ENCODE results near the gene AKIP1. TPM values are rescaled to one million over a fixed set of nuclear protein-coding genes. Genes with fewer than 3 reads are reported as not detected.

Gene AKIP1
- polyA plus RNA-seq, 1 donor from 2014 or later: 81.5 TPM

GRCh38 chr11:8942518-8943066 is 31.6 kb downstream of the AKIP1 start, which contains the start of gene ASCL3:
Gene ASCL3, minus strand, starts transcription at chr11:8943016. Its CDS starts 4,855 bp downstream, at chr11:8938161.
- Histone ChIP-seq H3F3A (ENCODE audit: insufficient read depth, low read length, poor library complexity, severe bottlenecking) (no peaks in the 10 kb centered on the region), H3K4me3 (ENCODE audit: low read length) (no peak within 1 kb of the TSS), H3K4me2 (ENCODE audit: low read length) (no peak within 1 kb of the TSS), H3K9ac (ENCODE audit: low read length) (no peak within 1 kb of the TSS), H3K36me3 (ENCODE audit: insufficient read depth, low read length) (no peaks in the 10 kb centered on the region), H3K79me2 (replicated peaks; ENCODE audit: insufficient read depth, low read length) (no peaks in the 10 kb centered on the region), H3K27ac (ENCODE audit: low read length) (no peak within 1 kb of the TSS), H4K20me1 (ENCODE audit: insufficient read depth) (no peaks in the 10 kb centered on the region), H3K9me2 (ENCODE audit: insufficient read depth, low read length) (no peaks in the 10 kb centered on the region), H2AFZ (ENCODE audit: low read depth, low read length) (no peak within 1 kb of the TSS), H3K27me3 (ENCODE audit: insufficient read depth, low read depth, low read length) (no peaks in the 10 kb centered on the region), H3K9me3 (ENCODE audit: low read length) (no peaks in the 10 kb centered on the region)
- TF ChIP-seq EP300 (conservative IDR thresholded peaks at IDR 0.05; ENCODE audit: poor library complexity, severe bottlenecking) (no peak), RAD21 (conservative IDR thresholded peaks at IDR 0.05) (no peak), MXI1 (conservative IDR thresholded peaks at IDR 0.05; ENCODE audit: poor library complexity, severe bottlenecking) (no peak), POLR2AphosphoS5 (IDR thresholded peaks at IDR 0.05) (no peak), SMC3 (conservative IDR thresholded peaks at IDR 0.05; ENCODE audit: poor library complexity) (no peak), CTCF (IDR thresholded peaks at IDR 0.05; ENCODE audit: poor library complexity, severe bottlenecking) (no peak), REST (IDR thresholded peaks at IDR 0.05; ENCODE audit: borderline replicate concordance) (no peak), TAF1 (IDR thresholded peaks at IDR 0.05; ENCODE audit: low read depth) (no peak), EZH2 (IDR thresholded peaks at IDR 0.05; ENCODE audit: borderline replicate concordance, insufficient read depth, low read length, poor library complexity, severe bottlenecking) (no peak)

DNA sequence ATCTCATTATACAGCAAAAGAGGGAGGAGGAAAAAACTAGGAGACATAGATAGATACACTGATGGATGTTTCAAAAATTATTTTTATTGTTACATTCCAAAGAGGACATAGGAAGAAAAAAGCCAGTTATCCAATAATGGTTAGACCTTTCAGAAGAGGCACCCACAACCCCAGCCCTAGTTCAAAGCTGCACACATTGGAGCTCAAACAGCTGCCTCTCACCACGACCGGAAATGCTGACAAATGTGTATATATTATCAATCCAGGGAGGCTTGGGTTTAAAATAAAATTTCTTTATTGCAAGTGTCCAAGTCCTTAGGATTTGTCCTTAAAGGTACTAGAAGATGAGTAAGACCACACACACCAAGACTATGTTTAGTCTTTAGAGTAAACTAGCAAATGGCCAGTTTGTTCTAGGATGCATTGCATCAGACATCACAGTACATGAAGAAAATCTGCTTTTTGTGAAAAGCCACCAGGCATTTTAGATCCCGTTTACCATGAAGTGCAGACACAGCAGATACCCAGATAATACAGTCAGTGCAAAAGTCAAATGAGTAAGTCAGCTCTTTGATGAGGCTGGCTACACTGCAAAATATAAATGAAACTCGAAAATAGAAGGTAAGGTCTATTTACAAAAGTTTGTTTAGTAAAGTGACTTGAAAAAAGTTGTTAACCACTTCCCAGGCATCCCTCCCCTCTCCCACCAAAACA is 36.4 kb downstream of the AKIP1 start:
- Histone ChIP-seq H3K27me3 (ENCODE audit: insufficient read depth, low read depth, low read length) (no peaks in the 10 kb centered on the region), H3K27ac (ENCODE audit: low read length) (no peak overlapping the region), H2AFZ (ENCODE audit: low read depth, low read length) (no peak overlapping the region), H3K9ac (ENCODE audit: low read length) (no peak overlapping the region), H4K20me1 (ENCODE audit: insufficient read depth) (no peaks in the 10 kb centered on the region), H3K36me3 (ENCODE audit: insufficient read depth, low read length) (no peaks in the 10 kb centered on the region), H3K9me2 (ENCODE audit: insufficient read depth, low read length) (no peaks in the 10 kb centered on the region), H3K4me2 (ENCODE audit: low read length) (no peak overlapping the region), H3K9me3 (ENCODE audit: low read length) (no peaks in the 10 kb centered on the region), H3F3A (ENCODE audit: insufficient read depth, low read length, poor library complexity, severe bottlenecking) (no peaks in the 10 kb centered on the region), H3K79me2 (replicated peaks; ENCODE audit: insufficient read depth, low read length) (no peaks in the 10 kb centered on the region), H3K4me3 (ENCODE audit: low read length) (no peak overlapping the region)
- TF ChIP-seq RAD21 (conservative IDR thresholded peaks at IDR 0.05) (no peak), EP300 (conservative IDR thresholded peaks at IDR 0.05; ENCODE audit: poor library complexity, severe bottlenecking) (no peak), SMC3 (conservative IDR thresholded peaks at IDR 0.05; ENCODE audit: poor library complexity) (no peak), EZH2 (IDR thresholded peaks at IDR 0.05; ENCODE audit: borderline replicate concordance, insufficient read depth, low read length, poor library complexity, severe bottlenecking) (no peak), TAF1 (IDR thresholded peaks at IDR 0.05; ENCODE audit: low read depth) (no peak), REST (IDR thresholded peaks at IDR 0.05; ENCODE audit: borderline replicate concordance) (no peak), CTCF (IDR thresholded peaks at IDR 0.05; ENCODE audit: poor library complexity, severe bottlenecking) (no peak), MXI1 (conservative IDR thresholded peaks at IDR 0.05; ENCODE audit: poor library complexity, severe bottlenecking) (no peak), POLR2AphosphoS5 (IDR thresholded peaks at IDR 0.05) (no peak)

Measured in neural cell (in vitro differentiated cells).